ENCODE measurements around the gene PEAR1.

PEAR1 gene

GRCh38 chr1:156901966-156902915 lies 8.7 kb downstream of the PEAR1 start:
- no peak for DNase-seq

DNA sequence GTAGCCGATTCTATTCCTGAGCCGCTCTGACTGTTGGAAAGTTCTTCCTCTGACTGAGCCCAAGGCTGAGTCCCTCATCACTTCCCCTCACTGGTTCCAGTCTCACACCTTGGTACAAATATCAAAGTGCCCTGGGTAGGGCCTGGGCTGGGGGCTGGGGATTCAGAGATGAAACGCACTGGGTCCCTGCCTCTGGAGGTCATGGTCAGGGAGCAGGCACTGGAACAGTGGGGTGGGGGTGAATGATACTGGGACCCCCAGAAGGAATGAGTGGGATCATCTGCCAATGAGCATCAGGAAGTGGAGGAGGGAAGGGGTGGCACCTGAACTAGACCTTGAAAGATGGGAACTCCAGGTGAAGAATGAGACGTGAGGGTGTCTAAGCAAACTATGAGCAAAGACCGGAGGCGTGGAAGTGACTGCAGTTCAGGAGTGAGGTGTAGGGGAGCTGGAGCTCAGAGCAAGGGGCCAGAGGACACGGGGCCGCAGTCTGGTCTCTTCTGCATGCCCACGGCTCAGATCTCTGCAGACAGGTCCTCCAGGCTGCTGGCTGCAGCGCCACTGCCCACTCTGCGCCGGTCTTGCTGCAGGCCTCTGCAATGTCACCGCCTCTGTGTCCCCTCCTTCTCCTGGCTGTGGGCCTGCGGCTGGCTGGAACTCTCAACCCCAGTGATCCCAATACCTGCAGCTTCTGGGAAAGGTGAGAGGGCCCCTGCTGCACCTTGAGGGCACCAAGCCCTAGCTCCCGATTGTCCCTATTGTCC lies 10.0 kb downstream of the PEAR1 start:
- no peak for DNase-seq

- DNase-seq = no peak
Measured at GRCh38 chr1:156904187-156904959, 10.9 kb downstream of the PEAR1 start.

GRCh38 chr1:156905176-156905575 lies 11.7 kb downstream of the PEAR1 start:
- DNase-seq = no peak

GRCh38 chr1:156905651-156906050 lies 12.1 kb downstream of the PEAR1 start:
- DNase-seq = no peak

DNA sequence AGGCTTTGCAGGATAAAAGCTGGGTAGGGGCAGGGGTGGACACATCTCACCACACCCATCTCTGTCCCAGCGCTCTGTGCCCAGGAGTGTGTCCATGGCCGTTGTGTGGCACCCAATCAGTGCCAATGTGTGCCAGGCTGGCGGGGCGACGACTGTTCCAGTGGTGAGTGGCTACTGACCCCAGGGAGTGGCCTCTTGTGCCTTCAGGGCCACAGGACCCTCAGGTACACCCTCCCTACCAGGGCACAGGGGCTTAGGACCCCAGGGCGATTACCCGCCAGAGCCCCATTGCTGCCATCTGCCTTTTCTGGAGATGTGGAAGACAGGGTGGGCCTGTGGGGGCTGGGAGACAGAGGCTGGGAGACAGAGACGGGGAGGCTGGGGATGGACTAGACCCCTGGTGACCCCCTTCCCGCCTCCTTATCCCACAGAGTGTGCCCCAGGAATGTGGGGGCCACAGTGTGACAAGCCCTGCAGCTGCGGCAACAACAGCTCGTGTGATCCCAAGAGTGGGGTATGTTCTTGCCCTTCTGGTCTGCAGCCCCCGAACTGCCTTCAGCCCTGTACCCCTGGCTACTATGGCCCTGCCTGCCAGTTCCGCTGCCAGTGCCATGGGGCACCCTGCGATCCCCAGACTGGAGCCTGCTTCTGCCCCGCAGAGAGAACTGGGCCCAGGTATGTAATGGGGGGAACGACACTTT lies 12.8 kb downstream of the PEAR1 start:
- DNase-seq = no peak

- no peak for DNase-seq
Measured at GRCh38 chr1:156908541-156908940, 15.0 kb downstream of the PEAR1 start.

DNA sequence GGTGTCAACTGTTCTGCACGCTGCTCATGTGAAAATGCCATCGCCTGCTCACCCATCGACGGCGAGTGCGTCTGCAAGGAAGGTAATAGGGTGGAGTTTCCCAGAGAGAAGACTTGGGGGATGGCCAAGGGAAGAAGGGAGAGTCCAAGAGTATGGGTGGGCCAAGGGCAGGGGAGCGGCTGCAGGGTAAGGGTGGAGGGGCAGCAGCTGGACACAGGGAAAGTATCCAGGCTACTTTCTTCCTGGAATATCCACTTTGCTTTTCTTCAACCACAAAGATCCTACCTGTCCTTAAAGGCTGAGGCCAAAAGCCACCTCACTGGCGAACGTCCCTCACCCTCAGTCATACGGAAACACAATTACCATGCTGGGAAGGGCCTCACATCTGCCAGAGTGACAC lies 15.4 kb downstream of the PEAR1 start:
- no peak for DNase-seq

DNA sequence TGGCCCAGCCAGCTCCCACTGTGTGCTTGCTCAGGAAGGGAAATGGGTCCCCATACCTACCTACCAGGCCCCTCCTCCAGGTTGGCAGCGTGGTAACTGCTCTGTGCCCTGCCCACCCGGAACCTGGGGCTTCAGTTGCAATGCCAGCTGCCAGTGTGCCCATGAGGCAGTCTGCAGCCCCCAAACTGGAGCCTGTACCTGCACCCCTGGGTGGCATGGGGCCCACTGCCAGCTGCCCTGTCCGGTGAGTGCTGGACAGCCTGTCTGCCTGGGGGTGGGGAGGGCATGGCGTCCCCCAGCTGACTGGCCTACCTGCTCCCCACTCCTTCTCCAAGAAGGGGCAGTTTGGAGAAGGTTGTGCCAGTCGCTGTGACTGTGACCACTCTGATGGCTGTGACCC lies 16.2 kb downstream of the PEAR1 start:
- no peak for DNase-seq

DNA sequence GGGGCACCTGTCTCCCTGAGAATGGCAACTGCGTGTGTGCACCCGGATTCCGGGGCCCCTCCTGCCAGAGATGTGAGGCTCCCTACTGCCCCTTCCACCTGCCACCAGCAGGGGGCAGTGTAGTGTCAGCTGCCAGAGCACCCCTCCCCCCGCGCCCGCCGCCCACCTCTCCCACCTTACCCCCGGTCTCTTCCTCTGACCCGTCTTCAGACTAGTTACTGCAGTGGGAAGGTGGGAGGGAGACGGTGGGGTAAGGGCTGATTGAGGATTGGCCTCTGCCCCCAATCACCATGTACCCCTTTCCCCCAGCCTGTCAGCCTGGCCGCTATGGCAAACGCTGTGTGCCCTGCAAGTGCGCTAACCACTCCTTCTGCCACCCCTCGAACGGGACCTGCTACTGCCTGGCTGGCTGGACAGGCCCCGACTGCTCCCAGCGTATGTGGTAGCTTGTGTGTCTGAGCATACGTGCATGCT lies 16.8 kb downstream of the PEAR1 start:
- peak; percentile 39 to 55 for DNase-seq

DNA sequence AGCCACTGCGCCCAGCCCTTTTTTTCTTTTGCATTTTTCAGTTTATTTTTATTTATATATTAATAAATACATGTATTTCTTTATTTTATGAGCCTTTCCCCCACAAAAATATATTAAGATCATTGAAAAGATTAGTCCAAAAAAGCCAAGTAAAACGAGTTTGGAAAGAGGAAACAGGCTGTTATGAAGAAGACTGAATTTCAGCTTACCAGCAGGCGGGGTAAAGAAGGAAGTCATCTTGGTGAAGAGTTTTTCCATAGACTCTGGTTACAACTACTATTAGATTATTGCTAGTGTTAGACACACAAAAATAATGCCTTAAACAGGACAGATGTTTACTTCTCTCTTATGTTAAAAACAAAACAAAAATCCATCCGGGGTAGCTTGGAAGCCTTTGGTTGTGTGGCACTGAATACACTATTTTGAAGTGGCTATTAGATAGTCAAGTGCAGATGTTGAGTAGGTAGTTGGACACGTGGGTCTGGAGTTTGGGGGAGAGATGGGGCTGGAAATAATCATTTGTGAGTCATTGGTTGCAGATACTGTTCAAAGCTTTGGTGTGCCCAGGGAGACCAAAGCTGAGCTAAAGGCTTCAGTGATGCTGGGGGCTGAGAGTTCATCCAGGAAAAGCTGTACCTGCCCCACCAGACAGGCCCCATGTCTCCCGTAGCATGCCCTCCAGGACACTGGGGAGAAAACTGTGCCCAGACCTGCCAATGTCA lies 18.2 kb downstream of the PEAR1 start:
- DNase-seq = peak in 1 of 2 experiments; percentile 24

- DNase-seq = no peak
Measured at GRCh38 chr1:156912310-156912709, 18.8 kb downstream of the PEAR1 start.

- no peak for DNase-seq
Measured at GRCh38 chr1:156912861-156913808, 19.6 kb downstream of the PEAR1 start.

GRCh38 chr1:156913809-156914387 lies 20.4 kb downstream of the PEAR1 start:
- DNase-seq = no peak

- peak in 1 of 2 experiments; percentile 61 for DNase-seq
Measured at GRCh38 chr1:156914440-156914856, 20.9 kb downstream of the PEAR1 start.

DNA sequence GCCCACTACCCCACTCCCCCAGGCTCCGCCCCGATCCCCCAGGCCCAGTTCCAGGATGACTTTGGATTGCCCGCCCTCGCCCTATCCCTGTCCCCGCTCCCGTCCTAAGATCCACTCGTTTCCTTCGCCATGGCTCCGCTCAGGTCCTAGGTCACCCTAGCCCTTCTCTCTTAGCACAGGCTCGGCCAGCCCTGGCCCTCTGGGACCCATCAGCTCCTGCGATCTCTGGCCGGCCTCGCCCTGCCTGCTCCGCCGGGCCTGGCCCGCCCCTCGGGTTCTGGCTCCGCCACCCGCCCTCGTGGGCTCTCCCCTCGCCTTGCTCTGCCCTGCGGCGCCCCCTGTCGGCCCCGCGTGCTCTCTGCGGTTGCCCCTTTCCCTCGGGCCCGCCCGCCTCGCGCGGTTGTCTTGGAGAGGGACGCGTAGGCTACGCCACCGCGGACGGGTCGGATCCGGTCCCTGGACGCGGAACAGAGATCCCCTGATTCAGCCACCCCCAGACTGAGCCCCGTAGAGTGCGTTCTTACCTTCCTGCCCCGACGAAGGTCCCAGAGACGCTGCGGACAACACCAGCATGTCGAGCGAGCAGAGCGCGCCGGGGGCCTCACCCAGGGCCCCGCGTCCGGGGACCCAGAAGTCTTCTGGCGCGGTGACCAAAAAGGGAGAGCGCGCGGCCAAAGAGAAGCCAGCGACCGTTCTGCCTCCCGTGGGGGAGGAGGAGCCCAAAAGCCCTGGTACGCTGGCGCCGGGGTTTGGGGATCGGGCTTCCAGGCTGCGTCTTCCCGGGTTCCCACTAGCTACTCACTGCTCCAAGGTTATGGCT lies 26.9 kb downstream of the PEAR1 start, which contains the start of gene LRRC71:
LRRC71 (plus strand) TSS at position 400 of the 820 bp plus-strand sequence; CDS start at position 572, 172 bp downstream.
- DNase-seq = no peak

GRCh38 chr1:156921053-156921529 lies 27.6 kb downstream of the PEAR1 start:
- no peak for DNase-seq

- peak in 1 of 2 experiments; percentile 33 for DNase-seq
Measured at GRCh38 chr1:156922986-156923669, 29.6 kb downstream of the PEAR1 start.
